LNCaP clone FGC (cell line): ENCODE data around the gene DTYMK.
"Not testable (repeated sequence)": the region's sequence is repeated elsewhere in the genome, so short reads cannot be mapped to it uniquely, and the experiment has no call there.

ENCODE experiments used
- DNase-seq: peaks from one replicate; pipeline ENCODE4 v3.0.0-alpha.2; 2011; ENCODE audit warnings: low read depth
- H3K4me3 ChIP-seq: 2 replicates; pipeline ENCODE4 v1.5.1; 2011; ENCODE audit warnings: mild to moderate bottlenecking, low read depth, low read length, control low read depth
- CTCF ChIP-seq: IDR thresholded peaks from 2 replicates; pipeline ENCODE4 v1.5.1; 2012; ENCODE audit warnings: mild to moderate bottlenecking; ENCODE audit not compliant: control insufficient read depth, insufficient read depth; ENCODE audit errors: extremely low read depth

The DTYMK gene

GRCh38 chr2:241665731-241666440 is 20.7 kb downstream of the DTYMK start:
- no peak overlapping the region for H3K4me3 ChIP-seq
- TF ChIP-seq CTCF = no peak
- DNase-seq = no peak

- not testable (repeated sequence) for H3K4me3 ChIP-seq, DNase-seq
Measured at GRCh38 chr2:241662731-241663130, 23.9 kb downstream of the DTYMK start.

GRCh38 chr2:241660593-241661213 is 25.9 kb downstream of the DTYMK start:
- no peak for TF ChIP-seq CTCF
- DNase-seq = no peak

GRCh38 chr2:241659150-241659739 is 27.4 kb downstream of the DTYMK start:
- H3K4me3 ChIP-seq = no peak overlapping the region
- TF ChIP-seq CTCF = peak; percentile 87
- DNase-seq = peak; percentile 26

More at GRCh38 chr2:241660593-241661213, 25.9 kb downstream of the DTYMK start:
- H3K4me3 ChIP-seq = no peak overlapping the region

- H3K4me3 ChIP-seq = no peak overlapping the region
- TF ChIP-seq CTCF = no peak
- DNase-seq = no peak
Measured at GRCh38 chr2:241658296-241658695, 28.3 kb downstream of the DTYMK start.

- no peak overlapping the region for H3K4me3 ChIP-seq
- no peak for DNase-seq
- no peak for TF ChIP-seq CTCF
Measured at GRCh38 chr2:241657786-241658254, 28.8 kb downstream of the DTYMK start.

GRCh38 chr2:241656190-241656741 is 30.3 kb downstream of the DTYMK start:
- TF ChIP-seq CTCF = no peak
- no peak overlapping the region for H3K4me3 ChIP-seq
- no peak for DNase-seq
